Heart left ventricle (tissue), 13 donors: ENCODE results near the gene MFNG.

Source experiments
- POLR2A ChIP-seq, 2 donors: fragments of 450-650 bp; IDR thresholded peaks; one replicate each; pipeline ENCODE4 v1.6.1; 2017; ENCODE audit warnings: antibody characterized with exemption in 2 of 2, mild to moderate bottlenecking in 2 of 2, moderate library complexity in 2 of 2
- TF ChIP-seq, protein P1 (sequence below), 12 donors: fragments of 200-600 bp; sonication (generic) in 4 of 12; IDR thresholded peaks; one replicate each; pipeline versions ENCODE4 v1.5.0 to v1.8.0; 2018 to 2022; ENCODE audit warnings: antibody characterized with exemption in 12 of 12, mild to moderate bottlenecking in 5 of 12
- donor health status: ischemic (EF 13 %, LVEDD 7.1; RV severe dilation, severe dysfunction).
- donor health status: DM: no; HTN: yes; CAD: no.
- donor health status: DM: no; HTN: no; CAD: no.
- donor health status: ischemic (EF 25% LVEDD 6.9; RV normal size, moderate dysfunction).
- donor health status: ischemic (EF 25% LVEDD 5.7; RV mildly dilated, moderate dysfunction).
- donor health status: ischemic (EF 35%, LVEDD 5.7; RV mildly dilated, moderate dysfunction).
- donor health status: nonischemic (EF 11% LVEDD 7.7; RV severe dilation, severe dysfunction).
- donor health status: DM: yes; HTN: yes; CAD: no.
- donor health status: PGD.
- donor health status: ischemic (EF 29% LVEDD 5.4; RV normal size, mild dysfunction).
- donor health status: nonischemic (EF 23%, LVEDD 6.1; RV moderate dilation, normal function).

DNA sequence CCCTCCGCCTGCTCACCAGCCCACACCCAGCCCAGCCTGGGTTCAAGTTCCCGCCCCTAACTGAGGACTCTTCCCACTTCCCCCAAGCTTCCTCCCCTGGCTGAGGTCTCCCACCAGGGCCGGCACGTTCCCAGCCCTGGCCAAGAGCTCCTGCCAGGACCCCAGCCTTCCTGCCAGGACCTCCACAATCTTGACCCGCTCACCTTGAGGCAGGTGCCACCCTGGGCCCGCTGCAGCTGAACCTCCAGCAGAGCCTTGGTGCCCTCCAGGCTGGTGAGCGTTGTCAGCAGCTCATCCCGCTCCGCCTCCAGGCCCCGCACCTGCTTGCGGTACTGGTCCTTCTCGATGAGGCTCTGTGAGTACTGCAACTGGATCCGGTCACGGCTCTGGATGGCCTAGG is 19.8 kb upstream of the MFNG start:
- TF ChIP-seq, protein P1, sequence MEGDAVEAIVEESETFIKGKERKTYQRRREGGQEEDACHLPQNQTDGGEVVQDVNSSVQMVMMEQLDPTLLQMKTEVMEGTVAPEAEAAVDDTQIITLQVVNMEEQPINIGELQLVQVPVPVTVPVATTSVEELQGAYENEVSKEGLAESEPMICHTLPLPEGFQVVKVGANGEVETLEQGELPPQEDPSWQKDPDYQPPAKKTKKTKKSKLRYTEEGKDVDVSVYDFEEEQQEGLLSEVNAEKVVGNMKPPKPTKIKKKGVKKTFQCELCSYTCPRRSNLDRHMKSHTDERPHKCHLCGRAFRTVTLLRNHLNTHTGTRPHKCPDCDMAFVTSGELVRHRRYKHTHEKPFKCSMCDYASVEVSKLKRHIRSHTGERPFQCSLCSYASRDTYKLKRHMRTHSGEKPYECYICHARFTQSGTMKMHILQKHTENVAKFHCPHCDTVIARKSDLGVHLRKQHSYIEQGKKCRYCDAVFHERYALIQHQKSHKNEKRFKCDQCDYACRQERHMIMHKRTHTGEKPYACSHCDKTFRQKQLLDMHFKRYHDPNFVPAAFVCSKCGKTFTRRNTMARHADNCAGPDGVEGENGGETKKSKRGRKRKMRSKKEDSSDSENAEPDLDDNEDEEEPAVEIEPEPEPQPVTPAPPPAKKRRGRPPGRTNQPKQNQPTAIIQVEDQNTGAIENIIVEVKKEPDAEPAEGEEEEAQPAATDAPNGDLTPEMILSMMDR (IDR thresholded peaks at IDR 0.05): no peak
- TF ChIP-seq POLR2A (IDR thresholded peaks at IDR 0.05): no peak
